ENCODE data around the gene HYOU1.

DNA sequence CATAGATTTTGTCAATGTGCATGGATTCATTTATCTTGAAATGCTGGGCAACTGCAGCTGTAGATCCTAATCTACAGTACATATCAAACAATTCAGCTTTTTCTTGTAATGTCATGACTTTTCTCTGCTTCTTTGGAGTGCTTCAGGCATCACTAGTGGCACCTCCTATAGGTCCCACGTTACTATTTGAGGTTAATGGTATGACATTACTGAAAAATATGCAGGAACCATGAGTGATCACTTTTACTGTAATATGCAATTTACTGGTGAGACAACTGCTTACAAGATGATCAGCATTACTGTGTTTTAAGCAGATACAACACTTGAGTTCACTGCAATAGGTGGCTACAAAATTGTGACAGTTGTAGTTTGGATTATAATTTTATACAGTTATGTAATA lies 56.1 kb downstream of the HYOU1 start:
- no peak for TF ChIP-seq CTCF (IDR thresholded peaks at IDR 0.05 in 4 of 5, conservative IDR thresholded peaks at IDR 0.05 in 1 of 5)
- TF ChIP-seq POLR2A (IDR thresholded peaks at IDR 0.05) = no peak
